HG03575 (cell line): ENCODE results near the gene SLC27A5.

ENCODE experiments used
- ATAC-seq: cut with Tn5 transposase; IDR thresholded peaks from one replicate; pipeline ENCODE4 v1.9.1; 2021; ENCODE audit not compliant: unreplicated experiment, insufficient number of reproducible peaks, low FRiP score; ENCODE audit errors: extremely low read depth

SLC27A5 gene, protein sequence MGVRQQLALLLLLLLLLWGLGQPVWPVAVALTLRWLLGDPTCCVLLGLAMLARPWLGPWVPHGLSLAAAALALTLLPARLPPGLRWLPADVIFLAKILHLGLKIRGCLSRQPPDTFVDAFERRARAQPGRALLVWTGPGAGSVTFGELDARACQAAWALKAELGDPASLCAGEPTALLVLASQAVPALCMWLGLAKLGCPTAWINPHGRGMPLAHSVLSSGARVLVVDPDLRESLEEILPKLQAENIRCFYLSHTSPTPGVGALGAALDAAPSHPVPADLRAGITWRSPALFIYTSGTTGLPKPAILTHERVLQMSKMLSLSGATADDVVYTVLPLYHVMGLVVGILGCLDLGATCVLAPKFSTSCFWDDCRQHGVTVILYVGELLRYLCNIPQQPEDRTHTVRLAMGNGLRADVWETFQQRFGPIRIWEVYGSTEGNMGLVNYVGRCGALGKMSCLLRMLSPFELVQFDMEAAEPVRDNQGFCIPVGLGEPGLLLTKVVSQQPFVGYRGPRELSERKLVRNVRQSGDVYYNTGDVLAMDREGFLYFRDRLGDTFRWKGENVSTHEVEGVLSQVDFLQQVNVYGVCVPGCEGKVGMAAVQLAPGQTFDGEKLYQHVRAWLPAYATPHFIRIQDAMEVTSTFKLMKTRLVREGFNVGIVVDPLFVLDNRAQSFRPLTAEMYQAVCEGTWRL

DNA sequence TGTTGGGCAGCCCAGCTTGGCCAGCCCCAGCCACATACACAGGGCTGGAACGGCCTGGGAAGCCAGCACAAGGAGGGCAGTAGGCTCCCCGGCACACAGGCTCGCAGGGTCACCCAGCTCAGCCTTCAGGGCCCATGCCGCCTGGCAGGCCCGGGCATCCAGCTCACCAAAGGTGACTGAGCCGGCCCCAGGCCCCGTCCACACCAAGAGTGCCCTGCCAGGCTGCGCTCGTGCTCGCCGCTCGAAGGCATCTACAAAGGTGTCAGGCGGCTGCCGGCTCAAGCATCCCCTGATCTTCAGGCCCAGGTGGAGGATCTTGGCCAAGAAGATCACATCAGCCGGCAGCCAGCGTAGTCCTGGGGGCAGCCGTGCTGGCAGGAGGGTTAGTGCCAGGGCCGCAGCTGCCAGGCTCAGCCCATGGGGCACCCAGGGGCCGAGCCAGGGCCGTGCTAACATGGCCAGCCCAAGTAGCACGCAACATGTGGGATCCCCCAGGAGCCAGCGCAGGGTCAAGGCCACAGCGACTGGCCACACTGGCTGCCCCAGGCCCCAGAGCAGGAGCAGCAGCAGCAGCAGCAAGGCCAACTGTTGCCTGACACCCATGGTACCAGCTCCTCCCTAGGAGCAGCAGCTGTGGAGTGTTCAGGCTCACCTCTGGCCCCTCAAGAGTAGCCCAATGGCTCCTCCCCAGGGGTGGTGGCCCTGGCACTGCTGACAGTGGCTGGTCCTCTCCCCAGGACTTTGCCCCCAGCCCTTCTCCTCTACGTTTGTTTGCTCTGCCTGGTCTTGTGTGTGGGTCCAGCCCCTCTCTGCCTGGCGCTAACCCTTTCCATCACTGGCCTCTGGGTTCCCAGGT, at the start of gene SLC27A5:
Gene SLC27A5 (minus strand): TSS at position 640 of the 856 bp plus-strand sequence. CDS start 37 bp downstream, at position 603.
- no peak for ATAC-seq

DNA sequence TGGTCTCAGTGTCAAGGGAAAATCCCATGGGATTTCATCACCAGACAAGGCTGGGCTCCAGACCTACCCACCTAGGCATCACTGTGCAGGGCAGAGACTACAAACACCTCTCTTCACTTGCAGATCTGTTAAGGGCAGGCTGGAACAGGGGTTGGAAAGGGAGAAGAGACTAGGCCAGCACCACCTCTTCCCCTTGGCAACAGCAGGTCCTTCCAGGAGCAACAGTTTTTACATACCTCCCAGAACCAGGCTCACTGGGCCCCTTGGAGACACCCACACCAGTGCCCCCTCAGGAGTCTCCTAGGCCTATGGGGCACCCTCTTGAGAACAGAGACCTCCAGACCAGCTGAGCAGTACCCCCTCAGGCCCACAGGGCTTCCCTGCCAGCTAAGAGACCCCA, 49.1 kb upstream of the SLC27A5 start:
- ATAC-seq = no peak

DNA sequence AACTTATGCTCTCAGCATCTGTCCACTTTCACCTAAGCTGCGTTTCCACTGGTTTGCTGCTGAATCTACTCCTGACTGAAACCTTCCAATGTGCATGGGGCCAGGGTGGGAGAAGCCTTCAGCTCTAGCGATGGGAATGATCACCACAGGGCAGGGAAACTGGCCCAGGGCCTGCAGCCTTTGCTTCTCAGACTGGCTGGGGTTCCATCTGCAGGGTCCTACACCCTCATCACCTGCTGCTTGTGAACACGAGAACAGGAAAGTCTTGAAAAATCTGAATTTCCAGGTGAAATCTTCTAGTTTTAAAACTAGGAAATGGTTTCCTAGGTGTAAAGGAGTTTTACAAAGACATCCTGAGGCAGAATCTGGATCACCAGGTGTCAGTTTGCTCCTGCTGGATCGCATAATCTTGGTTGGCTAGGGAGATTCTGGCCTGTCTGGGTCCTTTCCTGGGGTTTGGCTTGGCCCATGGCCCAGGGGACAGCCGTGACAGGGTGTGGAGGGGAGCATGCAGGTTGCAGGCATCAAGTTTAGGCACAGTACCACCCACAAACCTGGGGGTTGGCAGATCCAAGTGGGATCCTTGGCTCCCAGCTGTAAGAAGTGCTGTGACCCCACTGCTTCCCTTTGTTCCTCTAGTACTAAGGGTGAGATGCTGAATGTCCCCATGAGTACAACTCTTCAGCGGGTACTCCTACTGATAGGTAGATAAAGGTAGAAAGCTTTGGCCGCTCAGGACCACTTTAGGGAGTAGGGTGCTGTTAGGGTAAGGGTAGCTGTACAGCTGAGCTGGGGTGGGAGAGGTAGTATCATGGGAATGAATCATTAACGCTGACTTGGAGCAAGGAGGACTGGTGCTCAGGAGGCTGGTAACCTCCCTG, 48.5 kb upstream of the SLC27A5 start:
- ATAC-seq = no peak

DNA sequence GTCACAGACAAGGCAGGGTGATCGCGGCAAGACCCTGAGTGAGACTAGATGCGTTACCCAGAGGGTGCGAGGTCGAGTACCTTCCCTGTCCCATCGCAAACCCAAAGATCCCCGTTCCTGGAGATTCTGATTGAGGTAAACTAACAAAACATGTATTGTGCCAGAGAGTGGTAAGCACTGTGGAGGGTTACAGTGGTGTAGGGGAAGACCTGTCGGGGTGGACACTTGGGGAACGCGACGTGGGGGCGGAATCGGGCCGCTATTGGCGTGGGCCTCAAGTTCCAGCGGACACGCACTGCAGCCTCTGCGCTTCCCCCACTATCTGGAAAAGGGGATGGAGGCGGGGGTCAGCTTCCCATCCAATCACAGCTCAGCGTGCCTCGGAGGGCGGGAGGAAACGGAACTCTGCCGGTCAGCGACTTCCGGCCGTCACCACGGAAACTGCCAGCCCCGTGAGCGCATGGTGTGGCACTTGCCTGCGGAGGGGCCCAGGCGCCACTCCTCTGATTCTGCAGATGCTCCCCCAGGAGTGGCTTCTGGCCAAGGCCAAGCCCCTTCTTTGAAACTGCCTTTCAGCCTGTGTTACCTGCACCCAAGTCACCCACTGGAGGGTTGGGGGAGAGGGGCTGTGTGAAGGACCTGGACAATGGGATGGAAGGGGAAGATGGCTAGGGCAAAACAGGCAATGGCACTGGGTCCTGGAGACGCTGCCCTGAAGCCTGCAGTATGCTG, 47.6 kb upstream of the SLC27A5 start:
- no peak for ATAC-seq

DNA sequence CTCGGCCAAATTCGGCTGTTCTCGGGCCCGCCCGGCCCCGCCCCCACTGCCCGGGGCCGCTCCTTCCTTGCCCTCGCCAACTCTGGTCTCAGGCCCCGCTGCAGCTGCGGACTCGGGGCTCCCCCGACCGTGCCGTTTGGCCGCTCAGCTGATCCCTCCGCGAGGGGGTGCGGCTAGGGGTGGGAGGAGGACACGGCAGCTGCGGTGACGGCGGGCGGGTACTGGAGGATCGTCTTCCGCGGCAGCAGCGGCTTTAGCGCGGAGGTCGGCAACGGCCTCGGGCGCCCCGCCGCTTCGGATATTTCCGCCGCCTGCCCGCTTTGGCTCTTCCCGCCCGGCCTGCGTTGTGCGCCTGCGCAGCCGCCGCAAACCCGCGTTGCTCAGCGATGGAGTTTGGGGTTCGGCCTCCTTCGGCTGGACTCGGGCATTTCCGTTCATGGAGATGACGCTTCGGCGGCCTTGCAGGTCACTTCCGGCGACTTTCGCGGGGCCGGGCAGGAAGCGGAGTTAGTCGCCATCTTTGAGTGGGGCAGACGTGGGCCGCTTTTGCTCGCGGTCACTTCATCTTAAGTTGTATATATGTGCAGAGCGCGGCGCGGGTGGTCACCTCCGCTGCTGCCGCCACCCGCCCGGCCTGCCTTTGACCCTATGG, 47.0 kb upstream of the SLC27A5 start:
- ATAC-seq = no peak

- no peak for ATAC-seq
Measured at GRCh38 chr19:58558066-58558622, 46.4 kb upstream of the SLC27A5 start, which contains the start of gene UBE2M. TSS of gene UBE2M (minus strand) at chr19:58558611. CDS start at chr19:58558381, 230 bp downstream.

DNA sequence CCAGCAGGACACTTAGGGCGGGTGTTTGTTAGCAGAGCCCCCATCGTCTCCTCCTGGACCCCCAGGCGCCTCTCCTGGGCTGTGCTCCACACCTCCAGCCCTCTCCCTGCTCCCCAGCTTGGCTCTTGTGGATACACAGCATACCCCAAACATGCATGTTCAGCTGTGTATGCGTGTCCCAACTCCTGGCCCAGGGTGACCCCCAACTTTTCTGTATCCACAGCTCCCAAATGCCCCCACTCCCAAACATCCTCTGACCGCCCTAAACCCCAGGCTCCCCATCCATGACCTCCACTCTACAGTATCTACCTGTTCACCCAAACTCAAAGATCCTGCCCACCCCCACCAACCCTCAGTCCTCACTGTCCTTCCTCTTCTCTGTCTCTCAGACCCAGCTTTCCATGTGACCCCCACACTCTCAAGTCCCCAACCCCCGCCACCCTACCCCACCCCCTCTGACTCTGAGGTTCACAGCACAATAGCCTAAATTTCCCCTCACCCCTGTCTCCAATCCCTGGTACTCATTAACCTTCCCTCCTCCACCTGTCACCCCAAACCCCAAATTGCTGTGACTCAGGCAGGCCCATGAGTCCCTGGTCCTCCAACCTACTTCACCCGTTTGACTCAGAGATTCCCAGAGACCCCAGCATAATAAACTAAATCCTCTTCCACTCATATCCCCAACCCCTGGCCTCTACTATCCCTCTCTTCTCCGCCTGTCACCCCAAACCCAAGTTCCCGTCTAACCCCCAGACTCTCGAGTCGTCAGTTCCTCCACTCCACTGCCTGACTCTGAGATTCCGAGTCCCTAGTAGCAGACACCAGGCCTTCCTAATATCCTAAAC, 45.7 kb upstream of the SLC27A5 start:
- no peak for ATAC-seq

GRCh38 chr19:58556622-58557220, 44.9 kb upstream of the SLC27A5 start:
- ATAC-seq = no peak

GRCh38 chr19:58555920-58556621, 44.3 kb upstream of the SLC27A5 start:
- ATAC-seq = no peak

DNA sequence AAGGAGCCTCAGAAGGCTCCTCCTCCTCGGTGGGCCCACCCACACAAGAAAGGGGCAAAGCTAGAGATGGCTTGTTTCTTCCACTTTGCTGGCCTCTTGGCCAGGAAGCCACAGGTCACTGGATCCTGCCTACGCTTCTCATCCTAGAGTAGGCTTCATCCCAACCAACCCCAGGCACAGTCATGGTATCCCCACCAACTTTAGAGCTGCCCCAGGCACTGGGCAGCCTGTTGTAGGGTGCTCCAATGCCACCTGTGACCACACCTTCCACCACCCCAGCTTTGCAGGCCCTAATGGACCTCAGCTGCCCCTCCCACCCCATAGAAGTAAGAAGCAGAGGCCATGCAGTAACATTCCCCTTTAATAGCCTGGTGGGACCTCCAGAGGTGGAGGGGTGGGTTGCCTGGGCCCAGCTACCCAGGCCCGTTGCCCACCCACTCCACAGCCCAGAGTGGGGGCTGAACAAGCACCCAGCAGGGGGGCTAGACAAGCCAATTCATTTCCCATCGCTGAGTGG, 43.6 kb upstream of the SLC27A5 start:
- ATAC-seq = no peak

DNA sequence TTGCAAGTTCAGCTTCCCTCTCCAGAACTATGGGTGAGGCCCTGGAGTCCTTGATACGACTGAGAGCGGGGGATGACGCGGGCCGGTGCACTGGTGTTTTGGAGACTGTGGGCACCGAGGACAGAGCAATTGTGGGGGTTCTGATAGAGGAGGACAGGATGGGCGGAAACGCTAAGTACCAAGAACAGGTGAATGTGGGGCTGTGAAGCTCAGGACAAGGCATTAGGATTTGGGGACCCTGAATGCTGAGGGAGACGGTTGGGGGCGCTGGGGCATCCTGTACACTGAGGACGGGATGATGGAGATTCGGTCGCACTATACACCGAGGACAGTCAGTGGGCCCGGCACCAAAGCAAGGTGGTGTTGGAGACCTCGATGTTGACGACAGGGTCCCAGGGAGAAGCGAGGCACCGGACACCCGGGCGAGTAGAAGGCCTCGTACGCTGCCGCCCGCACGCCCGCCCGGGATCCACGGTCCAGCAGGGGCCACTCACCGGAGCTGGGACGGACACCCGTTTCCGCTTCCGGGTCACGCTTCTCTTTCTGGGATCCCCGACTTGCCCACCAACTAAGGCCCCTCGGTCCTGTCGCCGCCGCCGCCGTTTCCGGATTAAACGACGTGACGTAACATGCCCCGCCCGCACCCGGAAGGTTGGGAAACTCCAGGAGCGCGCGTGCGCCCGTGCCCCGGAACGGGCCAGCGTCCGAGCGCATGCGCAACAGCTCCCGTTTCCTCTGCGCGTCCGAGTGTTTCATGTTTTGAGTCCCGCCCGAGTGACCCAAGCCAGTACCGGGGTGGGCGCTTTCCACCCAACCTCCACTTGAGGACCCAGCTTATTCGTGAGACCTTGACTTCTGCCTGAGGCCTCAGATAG, 42.9 kb upstream of the SLC27A5 start, which contains the start of gene CHMP2A:
Gene CHMP2A (minus strand): TSS at position 612 of the 875 bp plus-strand sequence. CDS start 893 bp downstream, outside the sequence.
- no peak for ATAC-seq

DNA sequence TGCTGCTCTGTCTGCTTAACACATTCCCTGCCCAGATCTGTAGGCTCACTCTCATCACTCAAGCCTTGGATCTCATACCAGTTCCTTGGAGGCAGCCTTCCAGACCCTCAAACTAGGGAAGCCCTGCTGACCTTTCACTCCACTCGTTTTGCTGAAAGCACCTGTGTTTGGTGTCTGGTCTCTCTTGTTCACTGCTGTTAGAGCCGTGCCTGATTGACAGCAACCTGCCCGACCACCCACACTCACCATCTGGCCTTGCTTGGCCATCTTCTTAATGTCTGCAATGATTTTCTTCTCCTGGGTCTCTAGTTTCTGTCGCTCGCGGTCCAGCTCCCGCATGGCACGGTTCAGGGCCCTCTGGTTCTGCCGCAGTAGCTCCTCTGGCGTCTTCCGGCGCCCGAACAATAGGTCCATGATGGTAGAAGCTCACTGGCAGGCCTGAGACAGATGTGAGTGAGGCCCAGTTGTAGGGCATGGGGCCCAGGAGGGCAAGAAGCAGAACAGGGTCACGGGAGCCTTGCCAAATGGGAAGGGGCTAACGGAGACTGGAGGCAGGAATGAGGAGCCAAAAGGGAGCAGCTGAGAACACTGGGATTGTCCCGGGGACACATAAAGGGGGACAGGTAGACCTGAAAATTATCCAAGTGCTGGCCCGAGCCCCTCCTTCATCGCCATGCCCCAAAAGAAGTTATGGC, 42.2 kb upstream of the SLC27A5 start:
- no peak for ATAC-seq

GRCh38 chr19:58552655-58553054, 40.9 kb upstream of the SLC27A5 start:
- no peak for ATAC-seq
